MV-4-11 (cell line): ENCODE results near the gene BAG5.

ENCODE experiments used
- DNase-seq: peaks from one replicate; lab custom pipeline; 2025; lab: John Stamatoyannopoulos, UW

The BAG5 gene

GRCh38 chr14:103546652-103547454 is 15.6 kb downstream of the BAG5 start:
- DNase-seq, result no peak

- no peak for DNase-seq
Observed at GRCh38 chr14:103545915-103546651, 16.4 kb downstream of the BAG5 start.

GRCh38 chr14:103545219-103545914 is 17.1 kb downstream of the BAG5 start:
- no peak for DNase-seq

GRCh38 chr14:103544388-103545218 is 17.9 kb downstream of the BAG5 start:
- DNase-seq, result no peak

GRCh38 chr14:103543721-103544387 is 18.6 kb downstream of the BAG5 start:
- DNase-seq, result no peak

- DNase-seq, result no peak
Observed at GRCh38 chr14:103543140-103543539, 19.3 kb downstream of the BAG5 start.

- DNase-seq, result no peak
Observed at GRCh38 chr14:103542605-103543088, 19.8 kb downstream of the BAG5 start.

- DNase-seq, result no peak
Observed at GRCh38 chr14:103541709-103542604, 20.5 kb downstream of the BAG5 start.

- DNase-seq, result no peak
Observed at GRCh38 chr14:103540821-103541708, 21.4 kb downstream of the BAG5 start.

- no peak for DNase-seq
Observed at GRCh38 chr14:103539056-103539825, 23.2 kb downstream of the BAG5 start.

- no peak for DNase-seq
Observed at GRCh38 chr14:103538291-103539055, 24.0 kb downstream of the BAG5 start.

- DNase-seq, result no peak
Observed at GRCh38 chr14:103537175-103537990, 25.1 kb downstream of the BAG5 start.

- DNase-seq, result no peak
Observed at GRCh38 chr14:103536693-103537092, 25.8 kb downstream of the BAG5 start.

GRCh38 chr14:103535891-103536565 is 26.4 kb downstream of the BAG5 start:
- no peak for DNase-seq

GRCh38 chr14:103535081-103535890 is 27.2 kb downstream of the BAG5 start:
- no peak for DNase-seq
